Measurements from ENCODE around the gene RNF13.

DNA sequence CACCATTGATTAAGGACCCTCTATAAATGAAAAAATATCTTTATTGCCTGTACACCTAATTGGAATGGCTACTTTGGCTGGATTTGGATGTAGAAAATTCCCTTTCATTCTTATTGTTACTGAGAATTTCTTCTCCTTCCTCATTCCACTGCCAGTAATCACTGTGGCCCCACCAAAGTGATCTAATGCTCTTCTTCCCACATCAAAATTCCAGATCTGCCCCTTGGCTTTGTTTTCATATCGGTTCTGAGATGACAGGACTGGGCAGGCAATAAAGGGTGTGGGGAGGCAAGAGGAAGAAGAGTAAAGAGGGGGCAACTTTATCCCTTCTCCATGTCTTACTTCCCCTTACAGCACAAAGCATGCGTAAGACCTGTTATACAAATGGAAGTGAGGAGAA is 22.7 kb upstream of the RNF13 start:
- TF ChIP-seq, protein P1, sequence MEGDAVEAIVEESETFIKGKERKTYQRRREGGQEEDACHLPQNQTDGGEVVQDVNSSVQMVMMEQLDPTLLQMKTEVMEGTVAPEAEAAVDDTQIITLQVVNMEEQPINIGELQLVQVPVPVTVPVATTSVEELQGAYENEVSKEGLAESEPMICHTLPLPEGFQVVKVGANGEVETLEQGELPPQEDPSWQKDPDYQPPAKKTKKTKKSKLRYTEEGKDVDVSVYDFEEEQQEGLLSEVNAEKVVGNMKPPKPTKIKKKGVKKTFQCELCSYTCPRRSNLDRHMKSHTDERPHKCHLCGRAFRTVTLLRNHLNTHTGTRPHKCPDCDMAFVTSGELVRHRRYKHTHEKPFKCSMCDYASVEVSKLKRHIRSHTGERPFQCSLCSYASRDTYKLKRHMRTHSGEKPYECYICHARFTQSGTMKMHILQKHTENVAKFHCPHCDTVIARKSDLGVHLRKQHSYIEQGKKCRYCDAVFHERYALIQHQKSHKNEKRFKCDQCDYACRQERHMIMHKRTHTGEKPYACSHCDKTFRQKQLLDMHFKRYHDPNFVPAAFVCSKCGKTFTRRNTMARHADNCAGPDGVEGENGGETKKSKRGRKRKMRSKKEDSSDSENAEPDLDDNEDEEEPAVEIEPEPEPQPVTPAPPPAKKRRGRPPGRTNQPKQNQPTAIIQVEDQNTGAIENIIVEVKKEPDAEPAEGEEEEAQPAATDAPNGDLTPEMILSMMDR (IDR thresholded peaks at IDR 0.05 in 4 of 5, conservative IDR thresholded peaks at IDR 0.05 in 1 of 5): no peak
- TF ChIP-seq POLR2A (IDR thresholded peaks at IDR 0.05): no peak

All from gastrocnemius medialis (tissue), 4 donors.